Measurements from ENCODE around the gene MINDY2.

GRCh38 chr15:58773024-58773423, 1.9 kb downstream of the MINDY2 start:
- TF ChIP-seq RCOR1 (conservative IDR thresholded peaks at IDR 0.05; ENCODE audit: low read depth, low read length): no peak
- no peak for TF ChIP-seq EZH2 (IDR thresholded peaks at IDR 0.05; ENCODE audit: borderline replicate concordance, control insufficient read depth, low read depth, low read length)
- no peak for TF ChIP-seq RFX5 (IDR thresholded peaks at IDR 0.05; ENCODE audit: low read depth, low read length)
- TF ChIP-seq CBFB (IDR thresholded peaks at IDR 0.05; ENCODE audit: low read depth): no peak
- no peak for TF ChIP-seq SIX5 (IDR thresholded peaks at IDR 0.05; ENCODE audit: low read depth, low read length, severe bottlenecking)
- no peak for TF ChIP-seq DPF2 (IDR thresholded peaks at IDR 0.05)
- TF ChIP-seq TCF3 (IDR thresholded peaks at IDR 0.05; ENCODE audit: borderline replicate concordance, insufficient read depth, low read depth, low read length): no peak

Data from GM12878 (cell line).